Measurements from ENCODE around the gene PUM1. TPM values are rescaled to one million over a fixed set of nuclear protein-coding genes. Genes with fewer than 3 reads are reported as not detected.

Gene PUM1
- total RNA-seq, 4 donors from 2014 or later: 83.2 to 118 (median 106) TPM

DNA sequence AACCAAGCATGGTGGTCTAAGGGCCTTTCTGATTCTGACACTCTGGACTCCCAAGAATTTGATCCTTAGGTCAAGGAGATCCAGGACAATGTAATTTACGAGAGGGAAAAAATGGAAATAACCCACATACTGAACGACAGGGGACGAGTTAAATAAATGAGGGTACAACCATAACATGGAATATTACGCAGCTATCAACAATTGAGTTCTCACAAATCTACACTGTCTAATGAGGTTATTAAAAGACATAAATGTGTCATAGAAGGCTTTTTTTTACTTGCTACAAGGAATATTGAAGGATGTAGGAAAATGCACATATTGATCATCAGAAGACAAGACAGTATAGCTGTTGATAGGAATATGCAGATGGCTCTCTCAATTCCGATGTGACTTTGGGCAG lies 180.8 kb downstream of the PUM1 start:
- H3K4me3 ChIP-seq (ENCODE audit: low read depth, poor library complexity, severe bottlenecking): no peak overlapping the region
- intact Hi-C loops (cut with DNase I; ENCODE audit: low total_unique reads): no loop called here
- no peak for DNase-seq (ENCODE audit: low spot score in 2 of 2)
- TF ChIP-seq, protein P1, sequence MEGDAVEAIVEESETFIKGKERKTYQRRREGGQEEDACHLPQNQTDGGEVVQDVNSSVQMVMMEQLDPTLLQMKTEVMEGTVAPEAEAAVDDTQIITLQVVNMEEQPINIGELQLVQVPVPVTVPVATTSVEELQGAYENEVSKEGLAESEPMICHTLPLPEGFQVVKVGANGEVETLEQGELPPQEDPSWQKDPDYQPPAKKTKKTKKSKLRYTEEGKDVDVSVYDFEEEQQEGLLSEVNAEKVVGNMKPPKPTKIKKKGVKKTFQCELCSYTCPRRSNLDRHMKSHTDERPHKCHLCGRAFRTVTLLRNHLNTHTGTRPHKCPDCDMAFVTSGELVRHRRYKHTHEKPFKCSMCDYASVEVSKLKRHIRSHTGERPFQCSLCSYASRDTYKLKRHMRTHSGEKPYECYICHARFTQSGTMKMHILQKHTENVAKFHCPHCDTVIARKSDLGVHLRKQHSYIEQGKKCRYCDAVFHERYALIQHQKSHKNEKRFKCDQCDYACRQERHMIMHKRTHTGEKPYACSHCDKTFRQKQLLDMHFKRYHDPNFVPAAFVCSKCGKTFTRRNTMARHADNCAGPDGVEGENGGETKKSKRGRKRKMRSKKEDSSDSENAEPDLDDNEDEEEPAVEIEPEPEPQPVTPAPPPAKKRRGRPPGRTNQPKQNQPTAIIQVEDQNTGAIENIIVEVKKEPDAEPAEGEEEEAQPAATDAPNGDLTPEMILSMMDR (IDR thresholded peaks at IDR 0.05): no peak
- TF ChIP-seq POLR2A (IDR thresholded peaks at IDR 0.05): no peak
- WGBS, 2 donors: 94 to 96% methylated on average over 5 of the region's 5 CpGs

DNA sequence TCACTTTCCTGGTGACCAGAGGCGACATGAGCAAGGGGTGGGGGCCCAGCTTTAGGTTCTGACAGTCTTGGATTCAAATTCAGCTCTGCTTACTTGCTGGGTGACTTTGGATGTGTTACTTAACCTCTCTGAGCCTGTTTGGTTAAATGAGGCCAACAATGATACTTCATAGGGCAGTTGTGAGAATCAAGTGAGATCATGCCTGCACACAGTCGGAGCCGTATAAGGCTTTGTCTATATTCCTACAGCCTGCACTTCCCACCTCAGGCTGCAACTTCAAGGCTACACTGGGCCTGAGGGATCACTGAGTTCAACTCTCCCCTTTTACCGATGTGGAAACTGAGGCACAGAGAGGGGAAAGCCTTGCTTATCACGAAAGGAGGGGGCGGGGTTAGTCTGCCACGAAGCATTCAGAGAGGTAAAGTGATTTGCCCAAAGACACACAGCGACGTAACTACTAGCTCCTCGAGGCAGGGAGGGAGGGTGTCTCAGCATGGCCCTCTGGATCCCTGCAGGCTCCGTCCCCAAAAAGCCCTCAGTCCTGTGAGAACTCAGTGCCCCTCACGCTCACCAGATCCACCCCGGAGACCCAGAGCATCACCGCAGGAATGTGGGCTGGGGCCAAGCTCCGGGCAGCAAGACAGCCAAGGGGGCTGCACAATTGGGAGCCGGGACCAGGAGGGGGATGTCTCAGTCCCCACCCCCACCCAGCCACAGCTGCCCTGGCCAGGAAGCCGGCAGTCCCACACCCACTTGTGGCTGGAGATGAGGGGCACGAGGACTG lies 181.9 kb downstream of the PUM1 start:
- no peak for DNase-seq (ENCODE audit: low spot score in 2 of 2)
- no peak overlapping the region for H3K4me3 ChIP-seq (ENCODE audit: low read depth, poor library complexity, severe bottlenecking)
- 83 to 84% methylated on average over 16 to 18 of the region's 18 CpGs for WGBS, 2 donors
- TF ChIP-seq, protein P1 (IDR thresholded peaks at IDR 0.05): no peak
- TF ChIP-seq POLR2A (IDR thresholded peaks at IDR 0.05): no peak
- intact Hi-C loops (cut with DNase I; ENCODE audit: low total_unique reads): no loop called here

DNA sequence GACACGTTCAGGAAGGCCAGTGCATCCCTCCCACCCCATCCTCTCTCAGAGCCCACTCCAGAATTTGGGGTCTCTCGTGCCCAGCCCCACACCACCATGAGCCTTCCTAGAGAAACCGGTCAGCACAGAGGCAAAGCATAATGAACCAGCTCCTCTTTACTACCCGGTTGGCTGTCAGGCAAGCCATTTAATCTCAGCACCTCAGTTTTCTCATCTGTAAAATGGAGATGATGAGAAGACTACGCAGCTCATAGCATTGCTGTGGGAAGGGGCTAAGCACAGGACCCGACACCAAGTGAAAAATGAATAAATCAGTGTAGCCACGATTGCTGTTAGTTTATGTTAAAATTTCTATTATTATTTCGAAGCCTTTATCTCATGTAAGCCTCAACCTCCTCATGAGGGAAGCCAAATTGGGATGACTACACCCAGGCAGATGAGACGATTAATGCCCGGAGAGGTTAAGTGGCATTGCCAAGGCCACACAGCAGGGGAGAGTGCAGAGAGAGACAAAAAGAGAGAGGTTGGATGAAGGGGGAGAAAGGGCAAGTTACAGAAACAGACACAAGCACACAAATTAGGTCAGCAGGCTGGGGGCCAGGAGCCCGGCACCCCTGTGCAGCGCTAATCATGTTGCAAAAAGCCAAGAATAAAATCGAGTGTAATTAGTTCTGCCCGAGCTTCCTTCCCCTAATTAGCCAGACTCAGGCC lies 182.7 kb downstream of the PUM1 start:
- H3K4me3 ChIP-seq (ENCODE audit: low read depth, poor library complexity, severe bottlenecking): no peak overlapping the region
- 82 to 86% methylated on average over 14 of the region's 14 CpGs for WGBS, 2 donors

More for the DNA sequence above, 182.7 kb downstream of the PUM1 start:
- no peak for DNase-seq (ENCODE audit: low spot score in 2 of 2)
- TF ChIP-seq, protein P1 (IDR thresholded peaks at IDR 0.05): no peak
- no peak for TF ChIP-seq POLR2A (IDR thresholded peaks at IDR 0.05)
- intact Hi-C loops (cut with DNase I; ENCODE audit: low total_unique reads): no loop called here

Other genes with a start within 250 kb of the PUM1 start
- gene SDC3, start 157.0 kb downstream of the PUM1 start, total RNA-seq: 10 to 100 TPM in 3 of 4 donors, 1 to 10 TPM in 1; 4.3 to 23.5 (median 14.5) TPM
- 1 to 10 TPM in 2 of 4 donors, under 1 TPM in 2; 0.46 to 1.4 (median 0.91) TPM for gene NKAIN1, start 174.2 kb upstream of the PUM1 start, total RNA-seq
- 10 to 100 TPM; 24.4 to 57.7 (median 37.0) TPM for gene SNRNP40, start 231.1 kb upstream of the PUM1 start, total RNA-seq
- gene ZCCHC17, start 231.3 kb upstream of the PUM1 start, total RNA-seq: 10 to 100 TPM; 14.9 to 23.2 (median 17.6) TPM

All from lower leg skin (tissue), 4 donors.